Right atrium auricular region (tissue), 2 donors: ENCODE results near the gene TDRD1. TPM values are rescaled to one million over a fixed set of nuclear protein-coding genes. Genes with fewer than 3 reads are reported as not detected.

ENCODE experiments used
- DNase-seq: peaks from one replicate; pipeline ENCODE4 v3.0.0-alpha.2; 2019; ENCODE audit warnings: low spot score
- H3K27ac ChIP-seq, 2 donors: fragments of 200-600 bp; sonication (generic); 1 replicate in 1 of 2; 2 replicates in 1 of 2; pipeline ENCODE4 v1.5.1; 2016 to 2019
- H3K27me3 ChIP-seq, 2 donors: fragments of 200-600 bp; sonication (generic); one replicate each; pipeline versions ENCODE4 v1.5.1 to v1.6.0; 2017 to 2019
- H3K36me3 ChIP-seq: fragments of 200-600 bp; sonication (generic); one replicate; pipeline ENCODE4 v1.5.1; 2016
- H3K4me1 ChIP-seq, 2 donors: fragments of 200-600 bp; sonication (generic); one replicate each; pipeline versions ENCODE4 v1.5.1 to v1.6.0; 2017 to 2019
- H3K4me3 ChIP-seq, 2 donors: fragments of 200-600 bp; sonication (generic); 1 replicate in 1 of 2; 2 replicates in 1 of 2; pipeline ENCODE4 v1.5.1; 2017 to 2019; ENCODE audit warnings: mild to moderate bottlenecking in 1 of 2, moderate library complexity in 1 of 2
- H3K9me3 ChIP-seq, 2 donors: fragments of 200-600 bp; sonication (generic); one replicate each; pipeline ENCODE4 v1.5.1; 2019
- CTCF ChIP-seq, 2 donors: fragments of 200-600 bp; sonication (generic); IDR thresholded peaks; one replicate each; pipeline ENCODE4 v1.5.1; 2019; ENCODE audit warnings: antibody characterized with exemption in 2 of 2
- total RNA-seq, 2 donors: library from RNA; depleted of rRNA; stranded (reverse); fragments of >200 nt; gene quantifications; one replicate each; pipeline ENCODE4 v1.1.0, GENCODE V29; 2016

TDRD1 gene
- total RNA-seq, 2 donors from 2014 or later: 0.12 to 1.1 TPM

GRCh38 chr10:114252883-114253282 lies 73.7 kb downstream of the TDRD1 start:
- TF ChIP-seq CTCF (IDR thresholded peaks at IDR 0.05): no peak
- H3K27ac ChIP-seq: no peak overlapping the region
- H3K36me3 ChIP-seq: no peaks in the 10 kb centered on the region
- H3K4me1 ChIP-seq: peaks cover 0 to 9% of the 10 kb centered on the region in 2 donors
- H3K9me3 ChIP-seq: no peaks in the 10 kb centered on the region
- H3K4me3 ChIP-seq: no peak overlapping the region
- no peaks in the 10 kb centered on the region for H3K27me3 ChIP-seq
- no peak for DNase-seq

GRCh38 chr10:114255227-114255626 lies 76.1 kb downstream of the TDRD1 start:
- peaks cover 0 to 13% of the 10 kb centered on the region in 2 donors for H3K4me1 ChIP-seq
- no peaks in the 10 kb centered on the region for H3K27me3 ChIP-seq
- no peak for DNase-seq
- no peak for TF ChIP-seq CTCF (IDR thresholded peaks at IDR 0.05)
- H3K27ac ChIP-seq: no peak overlapping the region
- H3K4me3 ChIP-seq: no peak overlapping the region
- no peaks in the 10 kb centered on the region for H3K9me3 ChIP-seq
- no peaks in the 10 kb centered on the region for H3K36me3 ChIP-seq

GRCh38 chr10:114256008-114256765 lies 77.0 kb downstream of the TDRD1 start:
- Histone ChIP-seq H3K4me1 (peaks cover 0 to 22% of the 10 kb centered on the region in 2 donors), H3K27me3 (no peaks in the 10 kb centered on the region), H3K9me3 (no peaks in the 10 kb centered on the region), H3K4me3 (no peak overlapping the region), H3K27ac (no peak overlapping the region), H3K36me3 (no peaks in the 10 kb centered on the region)
- TF ChIP-seq CTCF (IDR thresholded peaks at IDR 0.05): no peak
- DNase-seq: no peak

- no peak overlapping the region for H3K4me3 ChIP-seq
- no peak for DNase-seq
- no peak for TF ChIP-seq CTCF (IDR thresholded peaks at IDR 0.05)
- H3K4me1 ChIP-seq: peaks cover 0 to 26% of the 10 kb centered on the region in 2 donors
- H3K27ac ChIP-seq: no peak overlapping the region
- no peaks in the 10 kb centered on the region for H3K27me3 ChIP-seq
- H3K9me3 ChIP-seq: no peaks in the 10 kb centered on the region
- no peaks in the 10 kb centered on the region for H3K36me3 ChIP-seq
Measured at GRCh38 chr10:114256822-114257221, 77.7 kb downstream of the TDRD1 start.

GRCh38 chr10:114257498-114257897 lies 78.3 kb downstream of the TDRD1 start:
- Histone ChIP-seq H3K27me3 (no peaks in the 10 kb centered on the region), H3K36me3 (no peaks in the 10 kb centered on the region), H3K4me3 (no peak overlapping the region), H3K27ac (no peak overlapping the region), H3K9me3 (no peaks in the 10 kb centered on the region), H3K4me1 (peaks cover 0 to 26% of the 10 kb centered on the region in 2 donors)
- TF ChIP-seq CTCF (IDR thresholded peaks at IDR 0.05): no peak
- DNase-seq: no peak
